SK-N-MC (cell line): ENCODE results near the gene MMP1.

ENCODE experiments used
- EZH2 ChIP-seq: fragments of 200-600 bp; sonication (generic); IDR thresholded peaks from one replicate; pipeline ENCODE4 v1.6.1; 2017; ENCODE audit warnings: antibody characterized with exemption
- FOXP2 ChIP-seq: optimal IDR thresholded peaks from 2 replicates; pipeline ENCODE3; 2011; ENCODE audit warnings: mild to moderate bottlenecking, moderate library complexity; ENCODE audit not compliant: insufficient read depth; ENCODE audit errors: extremely low read length, control extremely low read depth
- POLR2AphosphoS5 ChIP-seq: IDR thresholded peaks from 2 replicates; pipeline ENCODE4 v1.6.1; 2012; ENCODE audit warnings: mild to moderate bottlenecking, low read depth, low read length, borderline replicate concordance

DNA sequence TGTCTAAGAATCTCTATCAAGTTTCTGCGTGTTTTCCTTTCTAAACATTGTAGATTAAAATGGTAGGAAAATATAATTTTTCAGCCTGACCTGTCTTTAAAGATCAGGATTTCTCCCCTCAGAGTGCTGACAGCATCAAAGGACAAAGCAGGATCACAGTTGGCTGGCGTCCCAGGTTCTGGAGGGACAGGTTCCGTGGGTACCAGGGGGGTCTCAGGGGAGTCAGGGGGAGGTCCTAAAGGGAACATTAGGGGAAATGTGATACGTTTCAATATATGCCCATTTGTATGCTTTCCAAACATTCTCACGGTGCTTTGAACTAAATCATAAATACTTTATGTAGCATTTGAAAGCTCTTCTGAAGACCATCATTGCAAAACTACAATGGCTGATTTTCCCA, 42.1 kb upstream of the MMP1 start:
- no peak for TF ChIP-seq POLR2AphosphoS5
- no peak for TF ChIP-seq EZH2
- no peak for TF ChIP-seq FOXP2
